Measurements from ENCODE around the gene EGLN3. TPM values are rescaled to one million over a fixed set of nuclear protein-coding genes. Genes with fewer than 3 reads are reported as not detected.

EGLN3 gene
- total RNA-seq, 4 donors from 2014 or later: 161 to 299 (median 167) TPM

DNA sequence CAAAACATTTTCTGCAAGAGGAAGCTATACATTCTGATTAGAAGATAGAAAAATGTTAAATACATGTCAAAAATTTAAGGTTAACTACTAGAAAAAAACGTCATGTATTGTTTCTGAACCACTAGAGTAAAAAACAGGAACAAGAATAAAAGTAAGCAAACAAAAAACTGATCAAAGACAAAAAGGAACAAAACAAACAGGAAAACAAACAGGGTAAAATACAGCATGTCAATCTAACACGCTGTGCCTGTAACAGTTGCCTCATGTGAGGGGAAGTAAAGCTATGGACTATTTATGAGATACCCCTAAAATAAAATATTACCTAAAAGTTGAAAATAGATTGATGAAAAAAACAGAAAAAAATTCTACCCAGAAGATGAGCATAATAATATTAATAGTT lies 43.9 kb downstream of the EGLN3 start:
- WGBS, 2 donors: 58 to 66% methylated on average over 2 of the region's 2 CpGs
- no peak overlapping the region for H3K4me3 ChIP-seq (ENCODE audit: low read depth, poor library complexity, severe bottlenecking)
- TF ChIP-seq, protein P1, sequence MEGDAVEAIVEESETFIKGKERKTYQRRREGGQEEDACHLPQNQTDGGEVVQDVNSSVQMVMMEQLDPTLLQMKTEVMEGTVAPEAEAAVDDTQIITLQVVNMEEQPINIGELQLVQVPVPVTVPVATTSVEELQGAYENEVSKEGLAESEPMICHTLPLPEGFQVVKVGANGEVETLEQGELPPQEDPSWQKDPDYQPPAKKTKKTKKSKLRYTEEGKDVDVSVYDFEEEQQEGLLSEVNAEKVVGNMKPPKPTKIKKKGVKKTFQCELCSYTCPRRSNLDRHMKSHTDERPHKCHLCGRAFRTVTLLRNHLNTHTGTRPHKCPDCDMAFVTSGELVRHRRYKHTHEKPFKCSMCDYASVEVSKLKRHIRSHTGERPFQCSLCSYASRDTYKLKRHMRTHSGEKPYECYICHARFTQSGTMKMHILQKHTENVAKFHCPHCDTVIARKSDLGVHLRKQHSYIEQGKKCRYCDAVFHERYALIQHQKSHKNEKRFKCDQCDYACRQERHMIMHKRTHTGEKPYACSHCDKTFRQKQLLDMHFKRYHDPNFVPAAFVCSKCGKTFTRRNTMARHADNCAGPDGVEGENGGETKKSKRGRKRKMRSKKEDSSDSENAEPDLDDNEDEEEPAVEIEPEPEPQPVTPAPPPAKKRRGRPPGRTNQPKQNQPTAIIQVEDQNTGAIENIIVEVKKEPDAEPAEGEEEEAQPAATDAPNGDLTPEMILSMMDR (IDR thresholded peaks at IDR 0.05): no peak
- intact Hi-C loops (cut with DNase I; ENCODE audit: low total_unique reads): loop anchor here (10.0 kb wide), 1 partner anchor 52 kb away; no protein-coding TSS in a partner anchor
- DNase-seq (ENCODE audit: low spot score in 2 of 2): no peak

DNA sequence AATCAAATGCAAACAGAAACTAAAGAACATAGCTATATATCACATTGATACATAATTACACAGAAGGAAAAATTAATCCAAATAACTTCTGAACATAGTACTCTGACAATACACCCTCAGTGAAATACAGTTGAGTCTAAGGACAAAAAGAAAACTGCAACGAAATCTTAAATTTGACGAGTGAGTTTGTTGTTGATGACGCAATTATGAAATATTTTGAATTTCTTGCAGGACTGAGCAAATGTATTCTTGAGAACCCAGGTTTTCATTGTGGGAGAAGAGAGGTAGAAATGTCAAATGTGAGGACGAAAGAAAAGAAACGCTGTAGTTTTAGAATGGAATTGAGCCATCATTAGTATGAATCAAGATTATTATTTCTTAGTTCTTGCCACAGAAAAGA lies 46.3 kb downstream of the EGLN3 start:
- TF ChIP-seq, protein P1 (IDR thresholded peaks at IDR 0.05): no peak
- no peak for TF ChIP-seq POLR2A (IDR thresholded peaks at IDR 0.05)
- WGBS, 2 donors: 92 to 95% methylated on average over 5 of the region's 5 CpGs
- intact Hi-C loops (cut with DNase I; ENCODE audit: low total_unique reads): loop anchor here (10.0 kb wide), 1 partner anchor 50 kb away; no protein-coding TSS in a partner anchor
- no peak for DNase-seq (ENCODE audit: low spot score in 2 of 2)
- no peak overlapping the region for H3K4me3 ChIP-seq (ENCODE audit: low read depth, poor library complexity, severe bottlenecking)

DNA sequence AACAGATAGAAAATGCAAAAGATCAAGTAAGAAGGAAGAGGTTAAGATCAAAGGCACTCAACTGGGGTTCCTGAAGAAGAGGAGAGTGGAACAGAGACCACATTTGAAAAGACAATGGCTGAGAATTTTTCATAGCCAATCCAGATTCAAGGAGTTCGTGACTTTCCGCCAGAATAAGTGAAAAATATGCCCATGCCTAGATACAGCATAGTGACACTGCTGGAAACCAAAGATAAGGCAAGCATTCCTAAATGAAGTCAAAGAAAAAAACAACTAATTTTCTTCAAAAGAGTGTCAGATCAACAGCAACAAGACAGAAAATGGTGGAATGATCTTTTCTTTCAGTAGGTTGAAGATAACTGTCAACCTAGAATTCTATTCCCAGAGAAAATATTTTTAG lies 47.5 kb downstream of the EGLN3 start:
- TF ChIP-seq, protein P1 (IDR thresholded peaks at IDR 0.05): no peak
- TF ChIP-seq POLR2A (IDR thresholded peaks at IDR 0.05): no peak
- no peak overlapping the region for H3K4me3 ChIP-seq (ENCODE audit: low read depth, poor library complexity, severe bottlenecking)
- DNase-seq (ENCODE audit: low spot score in 2 of 2): no peak
- 90 to 96% methylated on average over 2 of the region's 2 CpGs for whole genome bisulfite sequencing, 2 donors
- intact Hi-C loops (cut with DNase I; ENCODE audit: low total_unique reads): loop anchor here (10.0 kb wide), 1 partner anchor 49 kb away; no protein-coding TSS in a partner anchor

DNA sequence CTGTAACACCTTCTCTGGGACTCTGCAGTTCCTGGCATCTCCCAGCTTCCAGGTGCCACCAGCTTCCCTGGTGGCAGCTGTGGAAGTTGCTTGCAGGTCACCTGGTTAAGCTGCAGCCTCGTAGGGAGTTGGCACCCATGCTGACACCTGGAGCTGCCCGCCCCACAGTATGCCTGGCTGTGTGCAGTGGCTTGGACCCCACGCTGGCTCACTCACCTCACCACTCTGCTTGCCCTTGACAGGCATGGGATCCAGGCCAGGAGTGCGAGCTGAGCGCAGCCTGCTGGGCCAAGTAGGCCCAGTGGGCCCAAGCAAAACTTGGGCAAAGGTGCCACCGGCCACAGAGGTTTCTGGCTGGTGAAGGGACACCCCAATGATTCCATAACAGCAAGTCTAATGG lies 48.5 kb downstream of the EGLN3 start:
- intact Hi-C loops (cut with DNase I; ENCODE audit: low total_unique reads): loop anchor here (10.0 kb wide), 1 partner anchor 48 kb away; no protein-coding TSS in a partner anchor
- no peak for DNase-seq (ENCODE audit: low spot score in 2 of 2)
- H3K4me3 ChIP-seq (ENCODE audit: low read depth, poor library complexity, severe bottlenecking): no peak overlapping the region
- WGBS, 2 donors: 92 to 97% methylated on average over 6 of the region's 6 CpGs
- TF ChIP-seq POLR2A (IDR thresholded peaks at IDR 0.05): no peak
- TF ChIP-seq, protein P1 (IDR thresholded peaks at IDR 0.05): no peak

DNA sequence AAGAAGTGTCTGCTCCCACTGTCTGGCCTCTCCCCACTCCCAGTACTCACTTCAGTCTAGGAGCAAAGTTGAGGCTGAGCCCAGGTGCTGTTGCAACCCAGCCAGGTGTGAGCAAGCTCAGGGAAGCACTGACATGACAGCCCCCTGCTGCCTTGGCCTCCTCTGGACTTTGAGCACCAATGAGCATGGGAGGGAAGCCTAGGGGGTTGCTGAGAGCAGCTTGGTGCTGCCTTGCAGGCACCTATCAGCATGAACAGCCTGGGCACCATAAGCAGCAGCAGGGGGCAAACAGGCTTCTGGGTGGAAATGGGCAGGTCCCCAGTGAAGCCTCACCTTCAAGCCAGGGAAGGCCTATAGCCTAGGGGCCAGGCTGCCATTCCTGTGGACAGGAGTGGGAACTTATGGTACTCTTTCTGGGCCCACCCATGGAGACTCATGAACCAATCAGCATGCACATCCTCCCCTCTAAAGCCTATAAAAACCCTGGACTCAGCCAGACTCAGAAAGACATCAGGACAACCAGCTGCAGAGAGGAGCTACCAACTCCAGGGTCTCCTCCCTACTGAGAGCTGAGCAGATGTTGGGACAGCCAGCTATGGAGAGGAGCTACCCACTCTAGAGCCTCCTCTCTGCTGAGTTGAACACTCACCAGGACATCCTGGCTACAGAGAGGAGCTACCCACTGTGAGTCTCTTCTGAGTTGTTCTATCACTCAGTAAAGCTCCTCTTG lies 49.3 kb downstream of the EGLN3 start:
- intact Hi-C loops (cut with DNase I; ENCODE audit: low total_unique reads): loop anchor here (10.0 kb wide), 1 partner anchor 47 kb away; no protein-coding TSS in a partner anchor
- H3K4me3 ChIP-seq (ENCODE audit: low read depth, poor library complexity, severe bottlenecking): no peak overlapping the region
- no peak for TF ChIP-seq POLR2A (IDR thresholded peaks at IDR 0.05)
- TF ChIP-seq, protein P1 (IDR thresholded peaks at IDR 0.05): no peak
- DNase-seq (ENCODE audit: low spot score in 2 of 2): no peak
